Measurements from ENCODE around the gene RNF103. TPM values are rescaled to one million over a fixed set of nuclear protein-coding genes. Genes with fewer than 3 reads are reported as not detected.

Gene RNF103
- total and polyA plus RNA-seq, 2 of the 8 experiments (the other 6 are each of a cell fraction or from before 2014, with no cell fraction given) = 3.3 to 7.4 TPM

DNA sequence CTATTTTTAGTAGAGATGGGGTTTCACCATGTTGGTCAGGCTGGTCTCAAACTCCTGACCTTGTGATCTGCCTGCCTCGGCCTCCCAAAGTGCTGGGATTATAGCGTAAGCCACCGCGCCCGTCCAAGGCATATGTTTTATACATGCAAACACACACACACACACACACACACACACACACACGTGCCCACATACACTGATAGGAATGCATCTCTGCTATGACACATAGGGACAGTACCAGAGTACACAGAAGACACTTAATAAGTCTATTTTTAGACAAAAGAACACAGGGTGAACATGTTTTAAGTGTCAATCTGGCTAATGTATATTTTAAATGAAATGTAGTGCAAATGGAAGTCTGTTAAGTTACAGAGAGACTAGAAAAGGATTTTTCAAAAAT lies 10.7 kb upstream of the RNF103 start (continued):
- TF ChIP-seq YY1 (IDR thresholded peaks at IDR 0.05; ENCODE audit: low read depth, low read length) (no peak), RBBP5 (IDR thresholded peaks at IDR 0.05; ENCODE audit: borderline replicate concordance, low read depth, low read length) (no peak)

Measured in H1 (cell line).